HEK293T (cell line): ENCODE results near the gene FRZB.
"Not testable (repeated sequence)": the region's sequence is repeated elsewhere in the genome, so short reads cannot be mapped to it uniquely, and the experiment has no call there.

Source experiments
- CTCF ChIA-PET: fragments of 350-600 bp; formaldehyde crosslinking; extraction: SDS; loops from one replicate; lab custom pipeline; 2021; ENCODE audit warnings: antibody characterized with exemption, inconsistent platforms; lab: Yijun Ruan, JAX
- POLR2A ChIA-PET: fragments of 350-600 bp; formaldehyde crosslinking; extraction: SDS; loops from one replicate; lab custom pipeline; 2020; ENCODE audit warnings: antibody characterized with exemption, inconsistent platforms; lab: Yijun Ruan, JAX
- DNase-seq: peaks from one replicate; pipeline ENCODE4 v3.0.0; 2012; ENCODE audit warnings: mixed read lengths; ENCODE audit errors: extremely low spot score
- ARNT ChIP-seq: fragments of 450-650 bp; IDR thresholded peaks from 2 replicates; pipeline ENCODE4 v1.6.1; 2017; ENCODE audit warnings: mild to moderate bottlenecking
- BHLHE40 ChIP-seq: fragments of 450-650 bp; IDR thresholded peaks from 2 replicates; pipeline ENCODE4 v1.6.1; 2016; ENCODE audit warnings: mild to moderate bottlenecking, moderate library complexity, borderline replicate concordance
- CTBP1 ChIP-seq: fragments of 450-650 bp; IDR thresholded peaks from 2 replicates; pipeline ENCODE4 v1.6.1; 2016; ENCODE audit warnings: borderline replicate concordance
- ELF4 ChIP-seq: fragments of 450-650 bp; IDR thresholded peaks from 2 replicates; pipeline ENCODE4 v1.6.1; 2017; ENCODE audit warnings: antibody characterized with exemption
- FOXA1 ChIP-seq: fragments of 450-650 bp; IDR thresholded peaks from 2 replicates; pipeline ENCODE4 v1.6.1; 2016; ENCODE audit warnings: mild to moderate bottlenecking
- FOXK2 ChIP-seq: fragments of 450-650 bp; IDR thresholded peaks from 2 replicates; pipeline ENCODE4 v1.6.1; 2016; ENCODE audit warnings: mild to moderate bottlenecking
- FOXM1 ChIP-seq: fragments of 450-650 bp; IDR thresholded peaks from 2 replicates; pipeline ENCODE4 v1.6.1; 2017; ENCODE audit warnings: mild to moderate bottlenecking, borderline replicate concordance
- HDGF ChIP-seq: fragments of 450-650 bp; IDR thresholded peaks from 2 replicates; pipeline ENCODE4 v1.6.1; 2017; ENCODE audit warnings: antibody characterized with exemption, borderline replicate concordance
- L3MBTL2 ChIP-seq: fragments of 450-650 bp; conservative IDR thresholded peaks from 2 replicates; pipeline ENCODE4 v1.6.1; 2016; ENCODE audit warnings: mild to moderate bottlenecking
- LEF1 ChIP-seq: fragments of 450-650 bp; IDR thresholded peaks from 2 replicates; pipeline ENCODE4 v1.6.1; 2017; ENCODE audit warnings: mild to moderate bottlenecking, borderline replicate concordance
- NFRKB ChIP-seq: fragments of 450-650 bp; IDR thresholded peaks from 2 replicates; pipeline ENCODE4 v1.6.1; 2016; ENCODE audit warnings: mild to moderate bottlenecking, moderate library complexity
- SP1 ChIP-seq: fragments of 450-650 bp; IDR thresholded peaks from 2 replicates; pipeline ENCODE4 v1.6.1; 2017
- SUZ12 ChIP-seq: fragments of 450-650 bp; IDR thresholded peaks from 2 replicates; pipeline ENCODE4 v1.6.1; 2016; ENCODE audit warnings: mild to moderate bottlenecking
- TARDBP ChIP-seq: fragments of 450-650 bp; IDR thresholded peaks from 2 replicates; pipeline ENCODE4 v1.6.1; 2016
- ZNF384 ChIP-seq: fragments of 450-650 bp; IDR thresholded peaks from 2 replicates; pipeline ENCODE4 v1.6.1; 2016
- TF ChIP-seq, protein P1 (sequence below): fragments of 450-650 bp; IDR thresholded peaks from 2 replicates; pipeline ENCODE4 v1.6.1; 2016

Gene FRZB

GRCh38 chr2:182885771-182886170 lies 19.3 kb upstream of the FRZB start:
- TF ChIP-seq, protein P1, sequence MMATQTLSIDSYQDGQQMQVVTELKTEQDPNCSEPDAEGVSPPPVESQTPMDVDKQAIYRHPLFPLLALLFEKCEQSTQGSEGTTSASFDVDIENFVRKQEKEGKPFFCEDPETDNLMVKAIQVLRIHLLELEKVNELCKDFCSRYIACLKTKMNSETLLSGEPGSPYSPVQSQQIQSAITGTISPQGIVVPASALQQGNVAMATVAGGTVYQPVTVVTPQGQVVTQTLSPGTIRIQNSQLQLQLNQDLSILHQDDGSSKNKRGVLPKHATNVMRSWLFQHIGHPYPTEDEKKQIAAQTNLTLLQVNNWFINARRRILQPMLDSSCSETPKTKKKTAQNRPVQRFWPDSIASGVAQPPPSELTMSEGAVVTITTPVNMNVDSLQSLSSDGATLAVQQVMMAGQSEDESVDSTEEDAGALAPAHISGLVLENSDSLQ: no peak
- no peak for TF ChIP-seq ELF4
- no peak for TF ChIP-seq HDGF
- TF ChIP-seq CTBP1: no peak
- TF ChIP-seq SUZ12: no peak
- no peak for TF ChIP-seq SP1
- no peak for TF ChIP-seq ARNT
- POLR2A ChIA-PET: no interaction called here
- no peak for DNase-seq
- CTCF ChIA-PET: no interaction called here

- ChIA-PET POLR2A (no interaction called here), CTCF (no interaction called here)
- TF ChIP-seq SUZ12: no peak
- TF ChIP-seq ARNT: no peak
- TF ChIP-seq TARDBP: no peak
- no peak for TF ChIP-seq FOXA1
- no peak for TF ChIP-seq ZNF384
- TF ChIP-seq HDGF: no peak
- TF ChIP-seq SP1: no peak
- TF ChIP-seq FOXM1: no peak
- no peak for TF ChIP-seq CTBP1
- no peak for TF ChIP-seq L3MBTL2
- TF ChIP-seq LEF1: no peak
- no peak for TF ChIP-seq FOXK2
- no peak for TF ChIP-seq ELF4
- TF ChIP-seq BHLHE40: no peak
- TF ChIP-seq NFRKB: no peak
- TF ChIP-seq, protein P1: no peak
- DNase-seq: no peak
These were observed 17.0 kb upstream of the FRZB start for GRCh38 chr2:182883451-182883850.

- POLR2A ChIA-PET, CTCF ChIA-PET, DNase-seq: not testable (repeated sequence)
These were observed 13.7 kb upstream of the FRZB start for GRCh38 chr2:182880100-182880499.

DNA sequence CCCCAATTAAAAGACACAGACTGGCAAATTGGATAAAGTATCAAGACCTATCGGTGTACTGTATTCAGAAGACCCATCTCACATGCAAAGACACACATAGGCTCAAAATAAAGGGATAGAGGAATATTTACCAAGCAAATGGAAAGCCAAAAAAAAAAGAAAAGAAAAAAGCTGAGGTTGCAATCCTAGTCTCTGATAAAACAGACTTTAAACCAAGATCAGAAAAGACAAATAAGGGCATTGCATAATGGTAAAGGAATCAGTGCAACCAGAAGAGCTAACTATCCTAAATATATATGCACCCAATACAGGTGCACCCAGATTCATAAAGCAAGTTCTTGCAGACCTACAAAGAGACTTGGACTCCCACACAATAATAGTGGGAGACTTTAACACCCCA lies 10.2 kb upstream of the FRZB start:
- POLR2A ChIA-PET, CTCF ChIA-PET, DNase-seq: not testable (repeated sequence)

GRCh38 chr2:182870227-182870626 lies 3.8 kb upstream of the FRZB start:
- peak; percentile 69 for DNase-seq

DNA sequence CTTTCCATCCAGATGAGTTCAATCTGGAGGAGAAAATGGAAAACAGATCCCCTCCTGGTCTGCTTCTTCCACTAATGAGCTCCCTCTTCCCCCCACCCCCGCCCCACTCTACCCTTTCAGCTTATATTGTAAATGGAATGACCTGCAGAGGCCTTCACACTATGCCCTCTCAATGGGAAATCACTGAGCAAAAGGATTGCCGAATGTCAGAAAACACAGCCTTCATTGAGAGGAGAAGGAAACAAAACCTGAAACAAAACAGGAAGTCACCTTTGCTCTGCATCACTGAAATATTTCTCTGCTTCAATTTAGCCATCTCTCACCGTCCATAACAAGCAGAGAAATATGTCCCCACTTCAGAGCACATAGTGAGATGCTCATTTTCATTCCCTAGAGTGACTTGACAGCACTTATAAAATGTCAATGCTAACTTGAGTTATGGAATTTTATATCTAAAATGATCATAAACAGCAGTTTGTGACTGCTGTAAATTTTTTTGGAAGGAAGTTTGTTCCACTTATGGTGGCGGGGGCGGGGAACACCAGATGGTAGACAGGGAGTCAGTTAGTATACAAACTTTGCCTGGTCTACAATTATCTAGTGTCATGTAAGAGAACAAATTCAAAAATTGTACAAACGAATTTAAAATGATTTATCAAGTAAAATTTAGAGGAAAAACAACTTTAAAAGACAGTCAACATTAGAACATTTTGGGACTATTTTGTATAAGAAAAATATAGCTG lies 1.8 kb upstream of the FRZB start:
- no peak for TF ChIP-seq SP1
- TF ChIP-seq, protein P1: 0 out of 2 replicates have a peak, but pooled peaks have one; percentile 3
- POLR2A ChIA-PET: interaction anchor here (1.5 kb wide), 1 partner anchor 152 kb away, joined by 3 read pairs; the partner anchor contains the start of gene DNAJC10
- no peak for DNase-seq
- CTCF ChIA-PET: interaction anchor here (0.6 to 1.5 kb wide), 3 partner anchors 82 to 200 kb away, joined by 3 to 5 read pairs (median 3); no protein-coding TSS in a partner anchor

More at GRCh38 chr2:182870227-182870626, 3.8 kb upstream of the FRZB start:
- TF ChIP-seq FOXM1: no peak
- TF ChIP-seq ELF4: no peak
- TF ChIP-seq FOXA1: no peak
- TF ChIP-seq, protein P1: no peak
- TF ChIP-seq NFRKB: no peak
- ChIA-PET POLR2A (no interaction called here), CTCF (interaction anchor here (0.7 to 1.0 kb wide), 2 partner anchors 25 to 166 kb away, joined by 3 read pairs; no protein-coding TSS in a partner anchor)

GRCh38 chr2:182867426-182868053 lies 1.1 kb upstream of the FRZB start:
- ChIA-PET POLR2A (interaction anchor here (1.0 to 1.5 kb wide), 2 partner anchors 26 to 151 kb away, joined by 3 to 4 read pairs; partner anchors contain the start of gene DNAJC10), CTCF (interaction anchor here (0.6 kb wide), 2 partner anchors 201 to 334 kb away, joined by 4 to 5 read pairs; no protein-coding TSS in a partner anchor)
- no peak for DNase-seq
- TF ChIP-seq ZNF384 (peak; percentile 34; the same call in 1 of the 2 replicates), SUZ12 (no peak)
